ENCODE data around the gene PRODH2. TPM values are rescaled to one million over a fixed set of nuclear protein-coding genes. Genes with fewer than 3 reads are reported as not detected.

Gene PRODH2
- total RNA-seq, 4 donors from 2014 or later: not detected

DNA sequence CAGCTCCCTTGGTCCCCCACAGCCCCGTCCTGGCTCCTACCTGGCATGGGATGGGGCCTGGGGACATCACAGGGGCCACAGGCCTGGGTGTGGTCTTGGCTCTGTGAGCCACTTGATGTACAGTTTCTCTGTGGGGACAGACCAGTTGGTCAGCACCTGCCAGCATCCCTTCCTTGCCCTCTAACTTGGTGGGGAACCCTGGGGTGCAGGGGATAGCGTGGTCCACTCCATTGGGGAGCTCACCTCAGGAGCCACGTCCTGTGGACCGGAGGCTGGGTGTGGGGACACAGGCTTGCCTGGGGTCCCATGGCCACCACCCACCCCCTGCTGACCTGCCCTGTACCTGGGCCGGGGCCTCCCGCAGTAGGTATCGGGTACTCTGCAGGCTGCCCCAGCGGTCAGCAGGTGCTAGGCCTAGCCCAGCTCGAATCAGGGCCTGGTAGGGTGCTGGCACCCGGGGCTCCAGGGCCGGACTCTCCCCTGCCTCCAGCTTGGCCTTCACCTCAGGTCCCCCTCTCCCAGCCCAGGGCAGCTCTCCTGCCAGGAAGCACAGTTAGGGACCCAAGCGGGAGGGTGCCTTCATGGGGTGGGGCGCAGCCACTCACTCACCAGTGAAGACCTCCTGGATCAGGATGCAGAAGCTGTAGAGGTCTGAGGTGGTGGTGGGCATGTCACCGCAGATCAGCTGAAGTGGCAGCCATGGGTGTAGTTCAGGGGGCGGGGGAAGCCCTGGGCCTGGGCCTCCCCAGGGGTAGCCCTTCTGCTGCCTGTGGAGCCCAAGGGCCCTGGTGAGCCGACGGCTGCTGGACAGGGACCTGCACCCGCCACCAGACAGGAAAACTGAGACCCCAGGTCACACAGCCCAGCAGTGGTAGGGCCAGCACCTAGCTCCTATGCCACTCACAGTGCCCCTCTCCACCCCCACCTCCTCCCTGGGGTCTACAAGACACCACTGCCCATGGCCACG, 22.4 kb downstream of the PRODH2 start:
- no peak overlapping the region for H3K4me3 ChIP-seq (ENCODE audit: low read depth, poor library complexity, severe bottlenecking)
- DNase-seq (ENCODE audit: low spot score in 2 of 2): no peak
- TF ChIP-seq, protein P1, sequence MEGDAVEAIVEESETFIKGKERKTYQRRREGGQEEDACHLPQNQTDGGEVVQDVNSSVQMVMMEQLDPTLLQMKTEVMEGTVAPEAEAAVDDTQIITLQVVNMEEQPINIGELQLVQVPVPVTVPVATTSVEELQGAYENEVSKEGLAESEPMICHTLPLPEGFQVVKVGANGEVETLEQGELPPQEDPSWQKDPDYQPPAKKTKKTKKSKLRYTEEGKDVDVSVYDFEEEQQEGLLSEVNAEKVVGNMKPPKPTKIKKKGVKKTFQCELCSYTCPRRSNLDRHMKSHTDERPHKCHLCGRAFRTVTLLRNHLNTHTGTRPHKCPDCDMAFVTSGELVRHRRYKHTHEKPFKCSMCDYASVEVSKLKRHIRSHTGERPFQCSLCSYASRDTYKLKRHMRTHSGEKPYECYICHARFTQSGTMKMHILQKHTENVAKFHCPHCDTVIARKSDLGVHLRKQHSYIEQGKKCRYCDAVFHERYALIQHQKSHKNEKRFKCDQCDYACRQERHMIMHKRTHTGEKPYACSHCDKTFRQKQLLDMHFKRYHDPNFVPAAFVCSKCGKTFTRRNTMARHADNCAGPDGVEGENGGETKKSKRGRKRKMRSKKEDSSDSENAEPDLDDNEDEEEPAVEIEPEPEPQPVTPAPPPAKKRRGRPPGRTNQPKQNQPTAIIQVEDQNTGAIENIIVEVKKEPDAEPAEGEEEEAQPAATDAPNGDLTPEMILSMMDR (IDR thresholded peaks at IDR 0.05): no peak
- TF ChIP-seq POLR2A (IDR thresholded peaks at IDR 0.05): no peak
- 77 to 90% methylated on average over 8 to 10 of the region's 19 CpGs for WGBS, 2 donors
- intact Hi-C loops (cut with DNase I; ENCODE audit: low total_unique reads): loop anchor here (5.0 kb wide), 1 partner anchor 607 kb away; no protein-coding TSS in a partner anchor

DNA sequence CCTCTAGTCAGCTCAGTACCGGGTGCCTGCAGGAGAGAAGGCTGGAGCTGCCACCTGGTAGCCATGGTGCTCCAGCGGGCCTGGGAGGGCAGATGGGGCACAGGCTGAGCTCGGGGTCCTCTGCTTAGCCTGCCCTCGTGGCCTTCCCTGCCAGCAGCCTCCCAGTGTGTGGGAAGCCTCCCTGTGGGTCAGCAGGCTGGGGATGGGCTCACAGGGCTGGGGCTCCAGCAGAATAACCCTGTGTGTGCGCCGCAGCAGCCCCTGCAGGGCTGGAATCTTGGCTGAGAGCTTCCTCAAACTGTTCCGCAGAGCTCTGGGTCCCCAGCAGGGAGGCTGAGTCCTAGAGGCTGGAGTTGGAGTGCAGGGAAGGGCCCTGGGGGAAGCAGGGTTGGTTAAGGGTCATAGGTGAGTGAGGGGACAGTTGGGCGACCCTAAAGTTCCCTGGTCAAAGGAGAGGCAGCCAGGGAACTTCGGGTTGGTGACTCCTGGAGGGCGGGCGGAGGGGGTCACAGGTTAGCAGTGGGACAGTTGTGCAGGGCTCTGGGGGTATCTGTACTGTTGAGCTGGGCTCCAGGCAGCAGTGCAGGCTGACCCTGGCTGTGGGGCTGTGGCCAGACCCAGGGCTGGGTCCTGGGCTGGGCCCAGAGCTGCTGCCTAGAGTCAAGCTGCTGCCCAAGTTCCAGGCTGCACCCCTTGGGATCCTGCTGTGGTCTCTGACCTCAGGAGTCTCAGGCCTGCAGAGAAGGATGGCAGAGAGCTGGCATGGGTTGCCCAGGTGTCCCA, 23.3 kb downstream of the PRODH2 start:
- H3K4me3 ChIP-seq (ENCODE audit: low read depth, poor library complexity, severe bottlenecking): no peak overlapping the region
- DNase-seq (ENCODE audit: low spot score in 2 of 2): no peak
- intact Hi-C loops (cut with DNase I; ENCODE audit: low total_unique reads): no loop called here
- WGBS, 2 donors: 79 to 84% methylated on average over 11 of the region's 11 CpGs
- no peak for TF ChIP-seq POLR2A (IDR thresholded peaks at IDR 0.05)
- TF ChIP-seq, protein P1 (IDR thresholded peaks at IDR 0.05): no peak

DNA sequence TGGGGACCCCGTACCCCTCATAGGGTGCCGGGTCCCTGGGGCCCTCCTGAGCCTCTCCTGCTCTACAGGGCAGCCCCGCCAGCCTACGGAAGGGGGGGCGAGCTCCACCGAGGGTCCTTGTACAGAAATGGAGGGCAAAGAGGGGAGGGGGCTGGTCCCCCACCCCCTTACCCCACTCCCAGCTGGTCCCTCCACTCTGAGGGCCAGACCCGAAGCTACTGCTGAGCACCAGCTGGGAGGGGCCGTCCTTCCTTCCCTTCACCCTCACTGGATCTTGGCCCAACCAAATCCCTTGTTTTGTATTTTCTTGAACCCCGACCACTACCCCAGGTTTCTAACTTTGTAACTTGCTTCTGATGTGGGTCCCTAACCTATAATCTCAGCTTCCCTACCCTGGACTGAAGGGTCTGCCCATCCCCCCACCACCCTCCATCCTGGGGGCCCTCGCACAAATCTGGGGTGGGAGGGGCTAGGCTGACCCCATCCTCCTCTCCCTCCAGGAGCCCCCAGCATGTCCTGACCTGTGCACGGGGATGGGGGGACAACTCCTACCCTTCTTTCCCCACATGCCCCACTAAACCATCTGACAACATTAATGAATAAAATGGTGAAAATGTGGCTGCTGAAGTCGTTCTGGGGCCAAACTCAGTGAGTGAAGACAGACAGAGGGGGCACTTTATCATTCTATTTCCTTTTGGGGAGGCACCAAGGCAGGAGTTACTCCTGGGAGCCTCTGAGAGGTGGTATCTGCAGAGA, 24.3 kb downstream of the PRODH2 start:
- DNase-seq (ENCODE audit: low spot score in 2 of 2): no peak
- 82 to 86% methylated on average over 12 of the region's 12 CpGs for WGBS, 2 donors
- intact Hi-C loops (cut with DNase I; ENCODE audit: low total_unique reads): no loop called here

DNA sequence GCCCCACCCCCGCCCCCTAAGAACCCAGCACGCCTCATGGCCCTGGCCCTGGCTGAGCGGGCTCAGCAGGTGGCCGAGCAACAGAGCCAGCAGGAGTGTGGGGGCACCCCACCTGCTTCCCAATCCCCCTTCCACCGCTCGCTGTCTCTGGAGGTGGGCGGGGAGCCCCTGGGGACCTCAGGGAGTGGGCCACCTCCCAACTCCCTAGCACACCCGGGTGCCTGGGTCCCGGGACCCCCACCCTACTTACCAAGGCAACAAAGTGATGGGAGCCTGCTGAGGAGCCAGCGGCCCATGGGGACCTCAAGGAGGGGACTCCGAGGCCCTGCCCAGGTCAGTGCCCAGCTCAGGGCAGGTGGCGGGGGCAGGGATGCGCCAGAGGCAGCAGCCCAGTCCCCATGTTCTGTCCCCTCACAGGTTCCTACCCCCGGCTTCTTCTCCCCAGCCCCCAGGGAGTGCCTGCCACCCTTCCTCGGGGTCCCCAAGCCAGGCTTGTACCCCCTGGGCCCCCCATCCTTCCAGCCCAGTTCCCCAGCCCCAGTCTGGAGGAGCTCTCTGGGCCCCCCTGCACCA, 25.3 kb downstream of the PRODH2 start:
- TF ChIP-seq, protein P1 (IDR thresholded peaks at IDR 0.05): no peak
- no peak for TF ChIP-seq POLR2A (IDR thresholded peaks at IDR 0.05)
- no peak overlapping the region for H3K4me3 ChIP-seq (ENCODE audit: low read depth, poor library complexity, severe bottlenecking)
- intact Hi-C loops (cut with DNase I; ENCODE audit: low total_unique reads): no loop called here
- no peak for DNase-seq (ENCODE audit: low spot score in 2 of 2)
- WGBS, 2 donors: 92 to 94% methylated on average over 4 to 15 of the region's 15 CpGs

More for the DNA sequence above, 24.3 kb downstream of the PRODH2 start:
- no peak overlapping the region for H3K4me3 ChIP-seq (ENCODE audit: low read depth, poor library complexity, severe bottlenecking)
- TF ChIP-seq, protein P1 (IDR thresholded peaks at IDR 0.05): no peak
- TF ChIP-seq POLR2A (IDR thresholded peaks at IDR 0.05): no peak
